ENCODE measurements around the gene CASS4.

GRCh38 chr20:56427797-56428196 lies 15.7 kb downstream of the CASS4 start:
- TF ChIP-seq POLR2AphosphoS5 (IDR thresholded peaks at IDR 0.05; ENCODE audit: borderline replicate concordance, low read depth, low read length) (no peak), EZH2 (IDR thresholded peaks at IDR 0.05) (no peak)
